Right ventricle myocardium inferior (tissue), 1 donor: ENCODE results near the gene NQO2. TPM values are rescaled to one million over a fixed set of nuclear protein-coding genes. Genes with fewer than 3 reads are reported as not detected.
"Not testable (repeated sequence)": the region's sequence is repeated elsewhere in the genome, so short reads cannot be mapped to it uniquely, and the experiment has no call there.

ENCODE experiments used
- ATAC-seq: fragments of 200-7000 bp; cut with Tn5 transposase; one replicate; pipeline ENCODE4 v1.9.1; 2020; ENCODE audit warnings: mild to moderate bottlenecking, moderate library complexity
- DNase-seq: peaks from one replicate; pipeline ENCODE4 v3.0.0; 2021; ENCODE audit errors: missing footprints
- intact Hi-C: fragments of 100-400 bp; cut with DNase I; formaldehyde crosslinking; loops from one replicate; pipeline ENCODE4 v1.11.0; 2022
- total RNA-seq: library from RNA; stranded (reverse); fragmentation: NEBNext Ultra II Directional; extraction: Animal tissue kit (Norgen Biotek cat#: 25700); gene quantifications from one replicate; pipeline ENCODE4 v1.2.1, GENCODE V29; 2021
- donor health status: DM: no; HTN: yes; CAD: no; lungs with severe emphysema.

Gene NQO2
- total RNA-seq, 1 donor from 2014 or later: 57.5 TPM

GRCh38 chr6:2967936-2968335 is 31.8 kb upstream of the NQO2 start:
- no peak for DNase-seq
- ATAC-seq: no peak
- intact Hi-C loops: no loop called here

GRCh38 chr6:2968600-2969135 is 31.0 kb upstream of the NQO2 start:
- intact Hi-C loops: no loop called here
- ATAC-seq (no peak), DNase-seq (no peak)

DNA sequence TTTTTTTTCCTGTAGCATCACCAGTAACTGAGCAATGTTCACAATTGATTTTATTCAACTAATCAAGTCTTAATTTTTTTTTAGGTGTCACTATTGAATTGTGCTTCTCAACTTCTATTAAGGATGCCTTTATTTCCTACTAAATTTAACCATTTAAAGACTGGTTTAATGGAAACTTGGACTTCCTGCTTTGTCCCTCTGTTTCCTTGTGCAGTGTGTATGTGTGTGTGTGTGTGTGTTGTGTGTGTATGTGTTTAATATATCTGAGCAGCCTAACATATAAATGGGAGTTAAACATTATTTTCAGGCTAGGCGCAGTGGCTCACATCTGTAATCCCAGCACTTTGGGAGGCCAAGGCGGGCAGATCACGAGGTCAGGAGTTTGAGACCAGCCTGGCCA is 30.1 kb upstream of the NQO2 start:
- DNase-seq (no peak), ATAC-seq (no peak)
- intact Hi-C loops: no loop called here

GRCh38 chr6:2970034-2970685 is 29.5 kb upstream of the NQO2 start:
- no peak for ATAC-seq
- intact Hi-C loops: loop anchor here (2.0 kb wide), 2 partner anchors 17 to 19 kb away; no protein-coding TSS in a partner anchor
- no peak for DNase-seq

DNA sequence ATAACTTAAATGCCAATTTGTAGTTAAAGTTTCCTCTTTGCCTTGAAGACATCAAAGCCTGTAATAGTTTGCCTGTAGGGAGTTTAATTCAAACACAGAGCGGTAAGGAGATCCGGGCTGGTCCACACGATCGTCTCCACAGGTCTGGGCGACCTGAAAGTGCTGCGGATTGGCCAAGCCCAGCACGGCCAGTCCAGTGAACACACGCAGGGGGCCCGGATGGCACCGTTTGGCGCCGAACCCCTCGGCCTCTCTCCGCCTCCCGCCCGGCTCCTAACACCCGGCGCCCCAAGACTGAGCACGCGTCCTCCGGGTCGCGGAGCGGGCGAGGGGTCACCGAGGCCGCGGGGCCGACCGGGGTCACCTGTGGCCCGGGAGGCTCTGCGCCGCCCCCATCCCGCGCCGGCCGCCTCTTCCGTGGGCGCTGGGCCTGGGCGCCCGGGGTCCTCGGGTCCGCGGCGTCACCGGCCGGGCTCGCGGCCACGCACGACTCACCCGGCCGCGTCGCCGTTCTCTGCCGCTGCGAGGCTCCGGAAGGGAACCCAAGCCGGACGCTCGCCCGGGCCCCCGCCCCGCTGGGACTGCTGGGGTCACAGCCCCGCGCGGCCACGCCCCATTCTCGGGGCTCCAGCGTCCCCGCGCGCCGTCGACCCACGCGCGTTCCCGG is 28.8 kb upstream of the NQO2 start:
- DNase-seq (peak; percentile 91), ATAC-seq (peak; percentile 86)
- intact Hi-C loops: loop anchor here (2.0 kb wide), 2 partner anchors 18 kb away; no protein-coding TSS in a partner anchor

DNA sequence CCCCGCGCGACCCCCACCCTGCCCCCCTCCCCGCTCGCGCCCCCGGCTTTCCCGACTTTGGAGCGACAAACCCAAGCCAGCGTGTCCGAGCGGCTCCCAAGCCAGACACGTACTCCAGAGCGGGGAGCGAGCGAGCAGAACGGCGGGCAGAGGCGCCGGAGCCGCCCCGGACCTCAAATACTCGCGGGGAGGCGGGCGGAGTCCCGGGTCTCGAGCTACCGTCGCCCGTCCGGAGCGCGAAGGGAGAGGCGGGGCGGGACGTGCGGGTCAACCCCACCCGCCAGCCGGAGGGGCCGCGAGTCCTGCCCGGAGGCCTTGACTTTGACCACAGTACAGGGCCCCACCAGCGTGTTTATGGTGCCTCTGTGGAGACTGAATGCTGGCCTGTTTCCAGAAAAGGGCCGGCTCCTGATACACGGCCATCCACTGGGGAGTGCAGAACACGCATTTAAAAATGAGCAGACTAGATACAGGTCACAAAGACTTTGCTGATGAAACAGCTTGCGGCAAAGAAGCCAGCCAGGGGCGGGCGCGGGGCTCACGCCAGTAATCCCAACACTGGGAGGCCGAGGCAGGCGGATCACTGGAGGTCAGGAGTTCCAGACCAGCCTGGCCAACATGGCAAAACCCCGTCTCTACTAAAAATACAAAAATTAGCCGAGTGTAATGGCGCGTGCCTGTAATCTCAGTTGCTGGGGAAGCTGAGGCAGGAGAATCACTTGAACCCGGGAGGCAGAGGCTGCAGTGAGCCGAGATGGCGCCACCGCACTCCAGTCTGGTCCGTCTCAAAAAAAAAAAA is 28.1 kb upstream of the NQO2 start, which contains the start of gene SERPINB6:
TSS of gene SERPINB6 (minus strand) at position 148 of the 799 bp plus-strand sequence. CDS start 12,235 bp downstream, outside the sequence.
- ATAC-seq (peak; percentile 92), DNase-seq (peak; percentile 92)
- intact Hi-C loops: loop anchor here (2.0 kb wide), 2 partner anchors 17 to 19 kb away; no protein-coding TSS in a partner anchor

- DNase-seq, ATAC-seq, intact Hi-C loops: not testable (repeated sequence)
Measured at GRCh38 chr6:2972219-2972487, 27.5 kb upstream of the NQO2 start.

- DNase-seq, ATAC-seq, intact Hi-C loops: not testable (repeated sequence)
Measured at GRCh38 chr6:2972685-2973084, 27.0 kb upstream of the NQO2 start.

DNA sequence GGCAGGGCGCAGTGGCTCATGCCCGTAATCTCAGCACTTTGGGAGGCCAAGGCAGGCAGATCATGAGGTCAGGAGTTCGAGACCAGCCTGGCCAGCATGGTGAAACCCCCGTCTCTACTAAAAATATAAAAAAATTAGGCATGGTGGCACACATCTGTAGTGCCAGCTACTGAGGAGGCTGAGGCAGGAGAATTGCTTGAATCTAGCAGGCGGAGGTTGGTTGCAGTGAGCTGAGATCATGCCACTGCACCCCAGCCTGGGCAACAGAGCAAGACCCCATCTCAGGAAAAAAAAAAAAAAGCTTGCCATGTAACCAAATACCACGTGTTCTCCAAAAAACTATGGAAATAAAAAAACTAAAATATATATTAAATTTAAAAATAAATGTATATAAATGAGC is 26.5 kb upstream of the NQO2 start:
- ATAC-seq, DNase-seq, intact Hi-C loops: not testable (repeated sequence)

- intact Hi-C loops: no loop called here
- no peak for DNase-seq
- no peak for ATAC-seq
Measured at GRCh38 chr6:2973676-2974075, 26.0 kb upstream of the NQO2 start.

GRCh38 chr6:2976060-2976459 is 23.6 kb upstream of the NQO2 start:
- ATAC-seq: no peak

GRCh38 chr6:2976571-2977085 is 23.1 kb upstream of the NQO2 start:
- DNase-seq (no peak), ATAC-seq (no peak)
- intact Hi-C loops: no loop called here

More at GRCh38 chr6:2976060-2976459, 23.6 kb upstream of the NQO2 start:
- DNase-seq: no peak
- intact Hi-C loops: no loop called here

DNA sequence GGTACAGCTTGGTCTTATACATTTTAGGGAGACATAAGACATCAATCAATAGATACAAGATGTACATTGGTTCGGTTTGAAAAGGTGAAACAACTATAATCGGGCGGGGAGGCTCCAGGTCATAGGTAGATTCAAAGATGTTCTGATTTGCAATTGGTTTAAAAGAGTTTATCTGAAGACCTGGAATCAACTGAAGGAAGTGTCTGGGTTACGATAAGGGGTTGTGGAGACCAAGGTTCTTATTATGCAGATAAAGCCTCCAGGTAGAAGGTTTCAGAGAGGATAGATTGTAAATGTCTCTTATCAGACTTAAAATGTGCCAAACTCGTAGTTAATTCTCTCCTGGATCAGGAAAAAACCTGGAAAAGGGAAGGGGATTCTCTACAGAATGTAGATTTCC is 22.4 kb upstream of the NQO2 start:
- ATAC-seq: no peak
- intact Hi-C loops: no loop called here
- no peak for DNase-seq

- ATAC-seq (no peak), DNase-seq (no peak)
- intact Hi-C loops: no loop called here
Measured at GRCh38 chr6:2977799-2978590, 21.7 kb upstream of the NQO2 start.

- intact Hi-C loops: no loop called here
- DNase-seq: no peak
- ATAC-seq: no peak
Measured at GRCh38 chr6:2978923-2979322, 20.8 kb upstream of the NQO2 start.

DNA sequence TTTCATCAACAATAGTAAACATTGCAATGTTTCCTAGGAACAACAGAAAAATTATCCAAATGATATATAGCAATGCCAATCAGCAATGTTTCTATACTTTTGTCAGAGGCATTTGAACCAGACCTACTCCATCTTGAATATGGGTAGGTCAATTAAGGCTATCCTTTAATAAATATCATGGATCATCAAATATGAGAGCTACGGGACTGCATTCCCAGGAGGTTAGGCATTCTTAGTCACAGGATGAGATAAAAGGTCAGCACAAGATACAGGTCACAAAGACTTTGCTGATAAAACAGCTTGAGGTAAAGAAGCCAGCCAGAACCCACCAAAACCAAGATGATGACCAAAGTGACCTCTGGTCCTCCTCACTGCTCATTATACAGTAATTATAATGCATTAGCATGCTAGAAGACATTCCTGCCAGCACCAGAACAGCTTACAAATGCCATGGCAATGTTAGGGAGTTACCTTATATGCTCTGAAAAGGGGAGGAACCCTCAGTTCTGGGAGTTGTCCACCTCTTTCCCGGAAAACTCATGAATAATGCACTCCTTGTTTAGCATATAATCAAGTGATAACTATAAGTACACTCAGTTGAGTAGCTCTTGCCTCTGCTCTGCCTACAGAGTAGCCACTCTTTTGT is 19.8 kb upstream of the NQO2 start:
- no peak for DNase-seq
- no peak for ATAC-seq
- intact Hi-C loops: loop anchor here (10.0 kb wide), 1 partner anchor 45 kb away; no protein-coding TSS in a partner anchor

DNA sequence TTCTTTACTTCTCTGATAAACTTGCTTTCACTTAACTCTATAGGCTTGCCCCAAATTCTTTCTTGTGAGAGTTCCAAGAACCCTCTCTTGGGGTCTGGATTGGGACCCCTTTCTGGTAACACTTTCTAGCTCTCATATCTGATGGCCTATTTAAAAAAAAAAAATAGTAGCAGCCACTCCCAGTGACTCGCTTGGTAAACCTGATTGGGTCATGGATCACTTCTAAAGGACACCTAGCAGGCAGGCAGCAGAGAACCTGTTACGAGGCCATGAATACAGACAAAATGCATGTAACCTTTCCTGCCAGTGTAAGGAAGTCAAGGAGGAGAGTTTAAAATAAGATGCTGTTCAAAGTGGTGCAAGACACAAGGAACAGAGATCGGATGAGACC is 19.2 kb upstream of the NQO2 start:
- ATAC-seq (no peak), DNase-seq (no peak)
- intact Hi-C loops: loop anchor here (10.0 kb wide), 1 partner anchor 46 kb away; no protein-coding TSS in a partner anchor
